ENCODE measurements around the gene DPP10.

- no peak for TF ChIP-seq YY1 (IDR thresholded peaks at IDR 0.05; ENCODE audit: insufficient read depth, insufficient read length)
- no peak for TF ChIP-seq ZNF274 (IDR thresholded peaks at IDR 0.05; ENCODE audit: low read depth, low read length)
- TF ChIP-seq SUZ12 (IDR thresholded peaks at IDR 0.05; ENCODE audit: extremely low read depth, insufficient read depth, insufficient read length) = no peak
Observed at GRCh38 chr2:114727012-114727411, 284.6 kb downstream of the DPP10 start.

Data from NT2/D1 (cell line).